ENCODE measurements around the gene WDFY4.

DNA sequence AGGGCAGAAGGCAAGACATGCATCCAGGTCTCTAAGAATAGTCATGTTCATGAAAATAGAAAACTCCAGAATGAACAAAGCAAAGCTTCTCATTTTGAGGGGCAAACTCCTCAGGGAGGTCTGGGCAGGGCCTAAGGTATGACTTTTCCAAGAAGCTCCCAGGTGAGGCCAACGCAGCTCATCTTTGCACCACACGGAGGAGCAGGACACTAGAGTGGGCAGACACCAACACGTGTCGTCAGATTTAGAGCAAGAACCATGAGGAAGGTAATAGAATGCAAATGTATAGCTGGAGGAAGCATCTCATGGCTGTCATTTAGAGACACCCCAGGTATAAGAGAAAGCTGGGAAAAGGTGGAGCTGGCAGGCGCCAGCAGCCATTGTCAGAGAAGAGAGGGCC lies 95.7 kb downstream of the WDFY4 start:
- TF ChIP-seq, protein P1, sequence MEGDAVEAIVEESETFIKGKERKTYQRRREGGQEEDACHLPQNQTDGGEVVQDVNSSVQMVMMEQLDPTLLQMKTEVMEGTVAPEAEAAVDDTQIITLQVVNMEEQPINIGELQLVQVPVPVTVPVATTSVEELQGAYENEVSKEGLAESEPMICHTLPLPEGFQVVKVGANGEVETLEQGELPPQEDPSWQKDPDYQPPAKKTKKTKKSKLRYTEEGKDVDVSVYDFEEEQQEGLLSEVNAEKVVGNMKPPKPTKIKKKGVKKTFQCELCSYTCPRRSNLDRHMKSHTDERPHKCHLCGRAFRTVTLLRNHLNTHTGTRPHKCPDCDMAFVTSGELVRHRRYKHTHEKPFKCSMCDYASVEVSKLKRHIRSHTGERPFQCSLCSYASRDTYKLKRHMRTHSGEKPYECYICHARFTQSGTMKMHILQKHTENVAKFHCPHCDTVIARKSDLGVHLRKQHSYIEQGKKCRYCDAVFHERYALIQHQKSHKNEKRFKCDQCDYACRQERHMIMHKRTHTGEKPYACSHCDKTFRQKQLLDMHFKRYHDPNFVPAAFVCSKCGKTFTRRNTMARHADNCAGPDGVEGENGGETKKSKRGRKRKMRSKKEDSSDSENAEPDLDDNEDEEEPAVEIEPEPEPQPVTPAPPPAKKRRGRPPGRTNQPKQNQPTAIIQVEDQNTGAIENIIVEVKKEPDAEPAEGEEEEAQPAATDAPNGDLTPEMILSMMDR (IDR thresholded peaks at IDR 0.05) = no peak
- TF ChIP-seq POLR2A (IDR thresholded peaks at IDR 0.05) (no peak), EP300 (IDR thresholded peaks at IDR 0.05) (no peak)
